Activated CD8-positive, alpha-beta memory T cell treated with anti-CD3 and anti-CD28 coated beads, Interleukin-2, amount 50 U/mL, for 1 hour (primary cell): Measurements from ENCODE around the gene DZIP1.

Experiments used
- DNase-seq: peaks from one replicate; pipeline ENCODE4 v3.0.0-alpha.2; 2020; ENCODE audit errors: extremely low read depth

Gene DZIP1

DNA sequence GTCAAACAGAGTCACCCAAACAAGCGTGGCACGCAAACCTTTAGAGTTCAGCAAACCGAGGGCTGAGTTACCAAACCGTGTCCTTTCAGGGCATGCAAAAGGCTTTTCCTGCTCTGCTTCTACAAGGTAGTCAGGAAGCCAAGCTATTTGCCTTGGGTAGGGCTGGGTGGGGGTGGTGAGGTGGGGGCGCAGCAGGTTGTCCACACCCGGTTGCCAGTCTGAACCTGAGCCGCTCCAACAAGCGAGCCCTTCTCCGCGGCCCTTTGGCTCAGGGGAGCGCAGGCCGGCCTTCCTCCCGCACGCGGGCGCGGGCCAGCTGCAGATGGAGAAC, 92.3 kb downstream of the DZIP1 start:
- DNase-seq: no peak

DNA sequence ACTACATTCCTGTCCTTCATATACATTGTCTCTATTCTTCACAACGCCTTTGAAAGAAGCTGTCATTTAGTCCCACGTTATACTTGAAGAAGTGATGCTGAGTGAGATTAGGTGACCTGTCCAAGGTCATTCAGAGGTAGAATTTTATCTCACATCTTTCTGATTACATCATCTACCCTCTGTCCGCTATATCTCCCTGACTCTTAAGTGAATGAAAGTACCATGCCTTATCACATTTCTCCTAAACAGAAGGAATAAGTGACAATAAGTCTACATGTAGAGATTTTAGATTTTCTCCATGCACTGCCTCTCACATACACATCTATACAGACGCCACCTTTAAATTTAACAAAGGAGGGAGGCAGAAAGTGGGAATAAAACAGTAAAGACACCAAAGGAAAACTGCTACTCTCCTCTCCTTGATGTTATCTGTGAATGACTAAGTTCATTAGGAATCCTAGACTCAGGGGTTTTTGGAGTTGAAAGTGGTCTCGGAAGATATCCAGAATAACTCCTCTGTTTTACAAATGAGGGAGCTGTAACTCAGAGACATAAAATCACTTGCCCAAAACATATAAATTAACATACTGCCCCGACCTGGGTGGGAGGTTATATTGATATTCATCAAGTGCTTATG, 96.9 kb downstream of the DZIP1 start:
- DNase-seq: no peak

DNA sequence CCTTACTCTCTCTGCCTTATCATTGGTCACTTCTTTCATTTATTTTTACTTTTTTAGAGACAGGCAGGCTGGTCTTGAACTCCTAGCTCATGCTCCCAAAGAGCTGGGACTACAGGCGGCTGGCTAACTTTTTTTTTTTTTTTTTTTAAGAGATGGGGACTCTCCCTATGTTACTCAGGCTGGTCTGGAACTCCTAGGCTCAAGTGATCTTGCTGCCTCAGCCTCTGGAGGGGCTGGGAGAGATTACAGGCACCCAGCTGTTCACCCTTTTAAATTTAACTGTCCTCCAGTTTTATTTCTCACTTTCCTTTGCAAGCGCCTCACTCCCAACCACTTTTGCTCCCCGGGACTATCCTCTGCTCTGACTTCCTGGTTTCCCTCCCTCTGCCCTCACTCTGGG, 97.6 kb downstream of the DZIP1 start:
- no peak for DNase-seq

DNA sequence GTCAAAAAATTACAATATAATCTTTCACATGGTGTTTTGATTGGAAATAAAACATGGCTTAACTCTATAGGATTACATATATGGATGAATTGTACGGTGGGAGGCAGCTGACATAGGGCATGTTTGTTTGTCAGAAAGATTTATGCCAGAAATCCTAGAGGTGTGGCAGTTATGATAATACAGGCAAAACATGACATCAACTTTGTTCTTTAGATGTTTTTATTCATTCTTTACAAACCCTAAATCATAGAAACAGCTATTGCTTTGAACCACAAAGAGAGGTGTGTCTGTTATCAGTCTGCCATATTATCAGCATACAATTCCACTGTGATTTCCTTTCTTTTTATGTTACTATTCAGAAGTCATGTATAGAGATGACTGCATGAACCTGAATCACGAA, 100.2 kb downstream of the DZIP1 start:
- no peak for DNase-seq

DNA sequence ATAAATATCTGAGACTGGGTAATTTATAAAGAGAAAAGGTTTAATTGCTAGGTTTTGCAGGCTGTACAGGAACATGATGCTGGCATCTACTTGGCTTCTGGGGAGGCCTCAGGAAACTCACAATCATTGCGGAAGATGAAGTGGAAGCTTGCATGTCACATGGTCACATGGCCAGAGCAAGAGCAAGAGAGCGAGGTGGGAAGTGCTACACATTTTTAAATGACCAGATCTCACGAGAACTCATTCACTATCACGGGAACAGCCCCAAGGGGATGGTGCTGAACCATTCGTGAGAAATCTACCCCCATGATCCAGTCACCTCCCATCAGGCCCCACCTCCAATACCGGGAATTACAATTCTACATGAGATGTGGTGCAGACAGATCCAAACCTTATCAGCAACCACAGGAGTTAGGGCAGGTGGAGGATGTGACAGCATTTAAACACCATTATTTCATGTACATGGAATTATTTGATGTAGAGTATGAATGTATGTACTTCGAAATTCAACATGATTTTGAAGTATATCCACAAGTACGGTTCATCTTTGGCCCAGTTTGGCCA, 102.5 kb downstream of the DZIP1 start:
- DNase-seq: no peak

DNA sequence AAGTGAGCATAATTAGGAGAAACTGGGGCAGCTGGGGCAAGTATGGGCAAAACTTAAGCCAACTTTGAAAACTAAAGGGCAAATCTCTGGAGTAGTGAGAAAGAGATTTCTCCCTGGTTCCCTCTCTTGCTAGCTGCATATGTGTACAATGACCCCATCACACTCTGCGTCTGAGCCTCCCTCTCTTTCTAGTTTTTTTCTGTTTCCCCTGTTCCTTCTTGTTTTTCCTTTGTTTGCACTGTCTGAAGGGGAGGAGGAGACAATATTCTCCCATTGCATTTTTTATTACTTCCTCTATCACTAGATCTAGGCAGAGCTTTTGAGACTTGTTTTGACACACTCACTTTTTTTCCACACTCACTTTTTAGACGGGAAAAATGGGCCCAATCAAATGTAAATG, 103.2 kb downstream of the DZIP1 start:
- no peak for DNase-seq

DNA sequence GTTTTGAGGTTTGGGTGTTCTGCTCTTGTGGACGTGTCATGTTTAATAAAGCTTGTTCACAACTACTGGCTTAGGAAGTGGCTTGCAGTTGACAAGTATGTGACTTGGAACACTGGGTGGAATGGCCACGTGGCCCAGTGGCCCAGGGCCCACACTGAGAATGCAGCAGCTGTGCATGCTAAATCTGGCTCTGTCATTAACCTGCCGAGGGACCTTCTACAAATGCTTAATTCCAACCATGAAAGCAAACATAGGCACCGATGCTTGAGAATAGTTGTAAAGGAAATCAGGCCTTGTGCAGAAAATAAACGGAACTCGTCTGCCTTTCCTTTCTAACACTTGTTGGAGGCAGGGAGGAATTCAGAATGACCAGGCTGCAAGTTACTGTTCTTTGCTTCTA, 103.6 kb downstream of the DZIP1 start:
- no peak for DNase-seq

DNA sequence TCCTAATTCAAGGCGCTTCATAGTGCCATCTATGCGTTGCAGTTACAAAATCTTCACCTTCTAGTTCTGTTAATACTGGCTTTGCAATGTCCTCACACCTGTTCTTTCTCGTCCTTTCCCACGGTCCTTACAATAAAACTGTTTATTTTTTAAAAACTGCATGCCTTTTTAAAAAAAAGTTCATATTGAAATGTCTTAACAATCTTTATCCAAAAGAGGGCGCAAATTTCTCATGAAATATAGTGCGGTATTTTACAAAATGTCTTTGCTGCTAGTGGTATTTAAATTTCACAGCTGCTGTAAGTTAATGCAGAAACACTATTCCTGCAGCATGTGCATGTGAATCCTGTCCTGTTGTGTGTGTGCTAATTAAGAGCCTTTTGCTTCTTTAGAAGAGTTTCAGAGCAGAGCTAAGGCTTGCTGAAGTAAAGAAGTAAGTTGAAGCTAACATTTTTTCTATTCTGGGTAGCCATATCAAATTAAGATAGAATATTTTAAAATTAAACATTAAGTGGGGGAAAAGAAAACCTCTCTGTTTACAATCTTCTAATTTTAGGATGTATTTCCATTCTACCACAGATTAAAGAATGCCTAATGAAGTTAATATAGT, 107.8 kb downstream of the DZIP1 start:
- DNase-seq: no peak

DNA sequence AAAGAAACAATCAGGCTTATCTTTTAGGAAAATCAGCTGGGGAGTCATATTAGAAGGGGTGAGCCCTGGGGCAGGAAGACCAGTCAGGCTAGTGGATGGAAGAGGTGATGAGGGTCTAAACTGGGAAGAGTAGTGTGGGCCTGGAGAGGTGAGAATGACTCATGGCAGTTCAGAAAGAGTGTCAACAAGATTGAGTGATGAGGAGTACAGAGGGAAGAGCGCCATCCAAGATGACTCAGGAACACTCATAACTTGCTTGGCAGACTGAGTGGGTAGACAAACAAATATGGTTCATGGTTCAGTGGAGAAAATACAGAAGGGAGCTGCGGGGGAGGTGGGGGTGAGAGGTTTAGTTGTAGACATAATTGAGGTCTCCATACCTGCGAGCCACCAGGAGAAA, 109.3 kb downstream of the DZIP1 start:
- DNase-seq: no peak

DNA sequence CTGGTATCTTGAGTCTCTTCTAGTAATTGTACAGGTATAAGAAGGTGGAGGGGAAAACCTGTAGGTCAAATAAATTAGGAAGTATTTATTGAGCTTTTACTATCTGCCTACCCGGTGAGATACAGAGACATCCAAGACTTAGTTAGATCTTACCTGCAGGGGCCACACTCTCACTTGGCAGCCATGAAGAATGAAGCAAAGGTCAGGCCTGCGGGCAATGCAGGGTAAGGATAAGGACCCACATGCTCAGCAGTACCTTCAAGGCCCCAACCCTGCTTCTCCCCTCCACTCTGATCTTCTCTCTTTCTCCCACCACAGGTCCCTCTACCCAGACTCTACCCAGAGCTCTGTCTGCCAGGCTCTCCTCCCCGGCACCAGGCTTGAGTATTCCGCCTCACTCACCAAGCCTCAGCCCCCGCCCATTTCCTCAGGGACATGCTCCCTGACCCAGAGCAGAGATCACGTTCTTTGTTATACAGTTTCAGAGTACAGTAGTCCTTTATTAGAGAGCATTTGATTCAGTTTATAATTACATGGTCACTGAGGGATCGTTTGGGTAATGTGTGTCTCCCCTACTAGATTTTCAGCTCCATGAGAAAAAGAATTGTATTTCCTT, 110.9 kb downstream of the DZIP1 start:
- DNase-seq: no peak

DNA sequence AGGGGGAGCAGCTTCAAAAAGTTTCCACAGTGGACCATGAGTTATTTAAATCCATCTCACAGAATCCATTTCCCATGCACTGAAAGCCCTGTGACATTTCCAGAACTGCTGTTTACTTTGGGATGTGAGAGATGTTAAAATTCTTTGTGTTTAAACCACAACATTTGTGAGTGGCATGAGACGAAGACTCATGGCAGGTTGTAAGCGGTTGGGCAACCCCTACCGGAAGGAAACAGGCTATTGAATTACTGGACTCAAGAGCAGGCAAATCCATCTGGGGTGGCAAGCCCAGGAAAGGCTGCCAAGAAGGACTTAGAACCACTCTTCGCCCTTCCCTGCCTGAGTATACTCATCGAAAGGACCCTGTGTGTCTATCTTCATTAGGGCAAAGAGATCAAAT, 114.3 kb downstream of the DZIP1 start:
- DNase-seq: no peak
